RPMI8226 (cell line): Measurements from ENCODE around the gene NUDT3.
A peak's percentile ranks its signal among the peaks of the same experiment; 100 is the strongest.
"Not testable (repeated sequence)": the region's sequence is repeated elsewhere in the genome, so short reads cannot be mapped to it uniquely, and the experiment has no call there.

ENCODE experiments used
- DNase-seq: peaks from one replicate; pipeline ENCODE4 v3.0.0-alpha.2; 2015

Gene NUDT3

DNA sequence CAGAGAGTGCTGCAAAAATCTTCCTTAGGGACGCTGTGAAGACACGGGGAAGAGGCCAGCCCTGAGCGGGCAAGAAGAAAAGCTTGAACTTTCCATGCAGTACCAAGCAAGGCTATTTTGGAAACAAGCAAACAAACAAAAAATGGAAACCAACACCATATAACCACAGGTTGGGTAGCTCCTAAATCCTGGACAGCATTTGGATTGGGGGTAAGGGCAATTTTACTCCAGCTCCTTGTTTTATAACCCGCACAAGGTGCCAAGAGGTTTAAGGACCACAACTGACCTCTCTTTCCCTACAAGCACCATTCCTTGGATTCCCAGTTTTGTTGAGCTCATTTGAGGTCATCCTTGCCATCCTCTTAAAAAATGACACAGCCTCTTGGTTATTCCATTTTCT, 112.3 kb downstream of the NUDT3 start:
- no peak for DNase-seq

DNA sequence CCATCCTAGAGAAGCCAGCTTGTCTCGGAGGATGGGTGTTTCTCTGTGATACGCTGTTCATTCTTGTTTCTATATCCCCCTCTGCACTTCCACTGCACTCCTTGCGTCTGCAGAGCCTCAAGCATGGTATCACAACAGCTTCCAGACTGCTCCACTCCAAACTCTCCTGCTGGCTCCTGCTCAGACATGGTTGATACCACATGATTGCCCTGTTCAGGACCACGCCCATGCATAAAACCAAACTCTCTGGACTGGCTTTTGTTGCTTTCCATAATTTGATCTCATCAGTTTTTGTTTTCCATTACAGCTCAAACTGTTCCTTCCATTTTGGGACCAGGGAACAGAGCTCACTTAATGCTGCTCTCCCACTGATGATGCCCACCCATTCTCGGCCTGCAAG, 113.6 kb downstream of the NUDT3 start:
- no peak for DNase-seq

DNA sequence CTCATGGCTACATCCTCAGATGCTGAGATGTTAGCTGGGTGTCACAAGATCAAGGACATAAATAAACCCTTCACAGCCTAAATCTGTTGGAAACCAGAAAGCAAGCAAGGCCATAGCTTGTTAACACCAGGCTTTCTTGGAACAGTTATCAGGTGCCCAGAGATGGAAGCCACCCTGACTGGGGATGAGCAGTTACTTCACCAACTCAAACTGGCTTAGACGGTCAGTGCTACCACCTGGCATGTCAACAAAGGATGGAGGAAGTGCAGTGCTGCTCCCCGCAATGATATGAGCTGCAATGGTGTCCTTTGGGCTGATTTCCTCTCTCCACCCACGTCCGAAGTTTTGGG, 114.7 kb downstream of the NUDT3 start:
- no peak for DNase-seq

DNA sequence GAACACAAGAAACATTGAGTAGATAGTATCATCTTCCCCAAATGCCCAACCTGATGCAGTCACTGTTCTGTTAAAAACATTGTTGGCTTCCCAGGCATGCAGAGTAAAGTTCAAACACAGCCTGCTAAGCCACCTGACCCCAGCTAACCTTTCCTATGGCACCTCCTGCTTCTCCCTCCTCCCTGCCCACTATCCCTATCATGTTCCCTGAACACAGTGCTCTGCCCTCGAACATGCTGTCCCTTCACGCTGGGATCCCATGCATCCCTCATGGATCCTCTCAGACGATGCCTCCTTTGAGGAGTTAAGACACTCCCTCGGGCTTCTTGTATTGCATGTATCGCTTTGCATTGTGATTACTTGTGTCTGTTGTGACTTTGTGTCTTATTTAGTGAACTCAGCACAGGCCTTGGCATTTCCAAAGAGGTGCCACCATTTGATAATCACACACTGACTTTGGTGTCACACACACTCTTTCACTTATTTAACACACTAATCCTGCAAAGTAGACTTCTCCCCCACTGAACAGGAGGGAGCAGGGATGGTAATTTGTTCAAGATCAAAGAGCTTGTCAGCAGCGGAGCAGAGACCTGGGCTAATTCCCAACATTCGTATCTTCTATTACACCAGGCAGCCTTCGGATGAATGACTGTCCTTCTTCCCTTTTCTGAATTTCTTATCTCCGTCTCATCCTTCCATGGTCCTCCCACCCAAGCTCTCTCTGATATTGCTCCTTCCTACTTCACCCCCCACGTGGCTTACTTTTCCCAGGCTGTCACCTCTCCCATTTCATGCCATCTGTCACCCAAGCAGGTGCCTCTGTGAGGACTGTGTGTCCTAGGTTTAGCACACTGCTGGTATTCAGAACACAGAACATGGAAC, 115.3 kb downstream of the NUDT3 start:
- no peak for DNase-seq

DNA sequence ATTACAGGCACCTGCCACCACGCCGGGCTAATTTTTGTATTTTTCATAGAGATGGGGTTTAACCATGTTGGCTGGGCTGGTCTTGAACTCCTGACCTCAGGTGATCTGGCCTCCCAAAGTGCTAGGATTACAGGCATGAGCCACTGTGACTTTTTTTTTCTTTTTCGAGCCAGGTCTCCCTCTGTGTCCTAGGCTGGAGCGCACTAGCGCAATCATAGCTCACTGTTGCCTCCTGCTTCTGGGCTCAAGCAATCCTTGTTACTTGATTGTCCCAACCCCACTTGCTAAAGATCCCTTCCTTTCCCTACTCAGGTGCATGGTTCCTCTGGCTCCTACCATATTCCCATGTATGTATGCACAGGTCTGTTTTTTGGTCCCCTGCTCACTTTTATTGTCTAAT, 116.3 kb downstream of the NUDT3 start:
- DNase-seq: no peak

DNA sequence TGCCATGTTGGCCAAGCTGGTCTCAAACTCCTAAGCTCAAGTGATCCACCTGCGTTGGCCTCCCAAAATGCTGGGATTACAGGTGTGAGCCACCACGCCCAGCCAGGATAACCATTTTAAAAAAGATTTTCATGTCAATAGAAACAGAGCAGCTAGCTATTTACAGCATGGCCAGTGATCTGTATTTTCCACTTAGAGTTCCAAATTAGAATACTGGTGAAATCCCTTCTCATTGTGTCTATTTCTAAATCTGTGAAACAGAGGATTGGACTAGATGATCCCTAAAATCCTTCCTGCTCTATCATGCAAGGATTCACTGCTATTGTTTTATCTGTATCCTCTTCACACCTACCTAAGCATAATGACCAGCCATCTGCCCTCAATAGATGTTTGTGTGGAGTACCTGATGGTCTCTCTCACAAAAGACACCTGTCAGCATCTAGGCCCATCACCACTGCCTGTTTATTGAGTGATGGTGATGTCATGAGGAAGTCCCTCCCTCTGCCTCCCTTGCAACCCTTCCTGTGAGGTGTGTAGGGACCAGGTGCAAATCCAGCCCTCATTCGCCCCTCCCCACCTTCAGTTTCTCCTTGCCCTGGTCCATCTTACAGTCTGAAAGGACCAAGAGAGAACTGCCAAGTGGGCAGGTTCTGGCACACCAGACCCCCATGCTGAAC, 117.2 kb downstream of the NUDT3 start:
- peak; percentile 31 for DNase-seq

DNA sequence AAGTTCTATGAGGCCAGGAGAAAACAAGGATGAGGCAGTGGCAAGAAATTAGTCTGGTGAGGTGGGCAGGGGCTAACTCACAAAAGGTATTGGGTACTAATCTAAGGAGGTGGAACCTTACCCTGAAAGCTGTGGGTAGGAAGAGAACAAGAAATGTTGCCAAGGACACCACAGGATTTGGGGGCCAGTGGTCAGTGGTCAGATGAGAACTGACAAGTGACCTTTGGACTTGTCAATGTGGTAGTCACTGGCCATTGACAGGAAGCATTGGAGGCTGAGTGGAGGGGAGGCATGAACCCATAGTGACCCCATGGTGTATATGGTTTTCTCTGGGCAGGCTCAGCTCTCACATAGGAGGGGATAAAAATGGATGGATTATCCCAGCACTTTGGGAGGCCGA, 118.3 kb downstream of the NUDT3 start:
- DNase-seq: no peak

DNA sequence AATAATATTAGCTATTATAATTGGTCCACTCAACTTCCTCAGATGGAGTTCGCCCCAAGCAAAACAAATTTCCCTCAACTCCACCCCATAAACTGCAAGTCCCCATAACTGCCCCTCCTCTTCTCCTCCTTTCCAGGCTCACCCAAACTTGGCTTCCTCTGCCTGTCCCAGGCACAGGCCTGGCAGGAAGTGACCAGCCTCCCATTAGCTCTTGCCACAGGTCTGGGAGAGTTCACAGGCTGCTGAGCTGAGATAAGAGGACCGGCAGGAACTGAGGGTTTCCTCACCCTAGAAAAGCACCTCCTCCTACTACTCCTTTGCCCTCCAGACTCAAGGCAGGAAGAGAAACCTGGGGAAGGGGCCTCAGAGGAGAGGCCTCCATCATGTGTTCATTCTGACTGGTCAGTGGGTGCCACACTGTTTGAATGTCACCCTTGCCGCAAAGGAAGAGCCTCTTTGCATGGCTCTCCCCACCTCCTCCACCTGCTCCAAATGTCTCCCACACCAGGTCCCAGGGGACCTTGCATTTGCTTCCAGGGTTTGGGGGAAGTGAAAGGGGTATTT, 119.1 kb downstream of the NUDT3 start:
- no peak for DNase-seq

DNA sequence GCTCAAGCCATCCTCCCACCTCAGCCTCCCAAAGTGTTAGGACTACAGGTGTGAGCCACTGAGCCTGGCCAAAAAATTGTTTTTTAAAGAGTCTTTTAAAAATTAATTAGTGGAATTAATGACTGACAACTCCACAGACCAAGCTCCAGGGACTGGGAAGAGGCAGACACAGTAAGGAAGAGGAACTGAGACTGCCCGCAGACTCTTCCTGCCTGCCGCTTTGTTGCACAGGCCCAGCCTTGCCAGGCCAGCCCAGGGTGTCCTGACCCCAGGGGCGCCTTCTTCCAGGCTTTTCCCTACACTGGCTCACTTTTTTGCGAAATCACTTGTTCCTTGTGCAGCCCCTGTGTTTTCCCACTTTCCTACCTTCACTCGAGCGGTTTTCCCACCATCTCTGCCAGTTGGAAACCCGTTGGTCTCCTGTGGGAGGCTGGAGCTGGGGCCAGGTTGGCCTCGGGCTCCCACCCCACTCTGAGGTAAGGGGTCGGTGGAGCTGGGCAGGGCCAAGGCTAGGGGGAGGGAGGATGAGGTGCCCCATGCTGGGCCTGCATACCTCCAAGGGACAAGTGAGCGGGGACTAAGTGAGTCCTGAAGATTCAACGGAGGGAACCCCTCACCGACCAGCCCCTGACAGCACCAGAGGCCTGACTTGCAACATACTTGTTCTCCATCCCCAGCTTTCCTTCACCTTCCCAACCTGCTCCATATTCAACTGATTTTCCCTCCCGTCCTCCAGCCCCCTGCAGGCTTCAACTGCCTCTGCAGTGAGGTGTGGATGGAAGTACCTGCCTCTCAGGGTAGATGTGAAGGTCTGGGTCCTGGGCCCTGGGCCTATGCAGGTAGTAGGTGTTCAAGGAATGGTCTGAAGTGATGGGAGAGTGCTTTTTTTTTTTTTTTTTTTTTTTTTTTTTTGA, 120.2 kb downstream of the NUDT3 start:
- peak; percentile 31 for DNase-seq

DNA sequence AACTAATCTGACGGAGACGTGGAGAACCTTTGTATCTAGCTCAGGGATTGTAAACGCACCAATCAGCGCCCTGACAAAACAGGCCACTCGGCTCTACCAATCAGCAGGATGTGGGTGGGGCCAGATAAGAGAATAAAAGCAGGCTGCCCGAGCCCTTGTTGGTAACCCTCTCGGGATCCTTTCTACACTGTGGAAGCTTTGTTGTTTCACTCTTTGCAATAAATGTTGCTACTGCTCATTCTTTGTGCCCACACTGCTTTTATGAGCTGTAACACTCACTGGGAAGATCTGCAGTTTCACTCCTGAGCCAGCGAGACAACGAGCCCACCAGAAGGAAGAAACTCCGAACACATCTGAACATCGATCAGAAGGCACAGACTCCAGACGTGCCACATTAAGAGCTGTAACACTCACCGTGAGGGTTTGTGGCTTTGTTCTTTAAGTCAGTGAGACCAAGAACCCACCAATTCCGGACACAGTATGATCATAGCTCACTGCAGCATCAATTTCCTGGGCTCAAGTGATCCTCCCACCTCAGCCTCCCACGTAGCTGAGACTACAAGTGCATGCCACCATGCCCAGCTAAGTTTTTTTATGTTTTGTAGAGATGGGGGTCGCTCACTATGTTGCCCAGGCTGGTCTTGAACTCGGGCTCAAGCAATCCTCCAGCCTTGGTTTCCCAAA, 122.7 kb downstream of the NUDT3 start:
- not testable (repeated sequence) for DNase-seq

DNA sequence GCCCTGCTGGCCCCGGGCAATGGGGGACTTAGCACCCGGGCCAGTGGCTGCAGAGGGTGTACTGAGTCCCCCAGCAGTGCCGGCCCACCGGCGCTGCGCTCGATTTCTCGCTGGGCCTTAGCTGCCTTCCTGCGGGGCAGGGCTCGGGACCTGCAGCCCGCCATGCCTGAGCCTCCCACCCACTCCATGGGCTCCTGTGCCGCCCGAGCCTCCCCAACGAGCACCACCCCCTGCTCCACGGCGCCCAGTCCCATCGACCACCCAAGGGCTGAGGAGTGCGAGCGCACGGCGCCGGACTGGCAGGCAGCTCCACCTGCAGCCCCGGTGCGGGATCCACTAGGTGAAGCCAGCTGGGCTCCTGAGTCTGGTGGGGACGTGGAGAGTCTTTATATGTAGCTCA, 123.3 kb downstream of the NUDT3 start:
- DNase-seq: not testable (repeated sequence)

DNA sequence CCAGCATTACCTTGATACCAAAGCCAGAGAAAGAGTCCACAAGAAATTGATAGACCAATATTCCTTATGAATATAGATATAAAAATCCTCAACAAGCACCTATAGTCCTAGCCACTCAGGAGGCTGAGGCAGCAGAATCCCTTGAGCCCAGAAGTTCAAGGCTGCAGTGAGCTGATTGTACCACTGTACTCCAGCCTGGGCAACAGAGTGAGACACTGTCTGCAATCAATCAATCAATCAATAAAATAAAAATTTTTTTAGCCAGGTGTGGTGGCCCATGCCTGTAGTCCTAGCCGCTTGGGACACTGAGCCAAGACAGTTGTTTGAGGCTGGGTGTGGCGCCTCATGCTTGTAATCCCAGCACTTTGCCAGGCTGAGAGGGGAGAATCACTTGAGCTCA, 124.7 kb downstream of the NUDT3 start:
- DNase-seq: no peak

DNA sequence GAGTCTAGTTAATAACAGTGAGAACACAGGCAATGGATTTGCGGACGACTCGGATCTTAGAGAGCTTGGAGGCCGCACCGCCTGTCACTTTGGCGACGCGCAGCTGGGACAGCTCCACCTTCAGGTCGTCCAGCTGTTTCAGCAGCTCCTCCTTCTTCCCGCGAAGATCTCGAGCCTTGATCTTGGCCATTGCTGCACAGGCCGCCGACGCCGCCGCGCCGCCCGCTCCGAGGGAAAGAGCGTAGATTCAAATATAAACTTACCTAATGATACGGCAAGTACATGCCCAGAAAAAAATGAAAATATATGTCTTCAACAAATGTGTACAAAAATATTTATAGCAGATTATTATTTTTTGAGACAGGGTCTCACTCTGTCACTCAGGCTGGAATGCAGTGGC, 129.0 kb downstream of the NUDT3 start:
- not testable (repeated sequence) for DNase-seq

DNA sequence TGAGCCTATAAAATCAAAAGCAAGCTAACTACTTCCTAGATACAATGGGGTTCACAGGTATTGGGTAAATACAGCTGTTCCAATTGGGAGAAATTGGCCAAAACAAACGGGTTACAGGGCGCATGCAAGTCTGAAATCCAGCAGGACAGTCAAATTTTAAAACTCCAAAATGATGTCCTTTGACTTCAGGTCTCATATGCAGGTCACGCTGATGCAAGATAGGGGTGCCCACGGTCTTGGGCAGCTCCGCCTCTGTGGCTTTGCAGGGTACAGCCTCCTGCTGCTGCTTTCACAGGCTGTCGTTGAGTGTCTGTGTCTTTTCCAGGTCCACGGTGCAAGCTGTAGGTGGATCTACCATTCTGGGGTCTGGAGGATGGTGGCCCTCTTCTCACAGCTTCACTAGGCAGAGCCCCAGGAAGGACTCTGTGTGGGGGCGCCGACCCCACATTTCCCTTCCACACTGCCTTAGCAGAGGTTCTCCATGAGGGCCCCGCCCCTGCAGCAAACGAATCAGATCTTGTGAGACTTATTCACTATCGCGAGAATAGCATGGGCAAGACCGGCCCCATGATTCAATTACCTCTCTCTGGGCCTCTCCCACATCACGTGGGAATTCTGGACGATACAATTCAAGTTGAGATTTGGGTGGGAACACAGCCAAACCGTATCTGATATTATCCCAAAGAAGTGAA, 131.7 kb downstream of the NUDT3 start:
- DNase-seq: no peak

DNA sequence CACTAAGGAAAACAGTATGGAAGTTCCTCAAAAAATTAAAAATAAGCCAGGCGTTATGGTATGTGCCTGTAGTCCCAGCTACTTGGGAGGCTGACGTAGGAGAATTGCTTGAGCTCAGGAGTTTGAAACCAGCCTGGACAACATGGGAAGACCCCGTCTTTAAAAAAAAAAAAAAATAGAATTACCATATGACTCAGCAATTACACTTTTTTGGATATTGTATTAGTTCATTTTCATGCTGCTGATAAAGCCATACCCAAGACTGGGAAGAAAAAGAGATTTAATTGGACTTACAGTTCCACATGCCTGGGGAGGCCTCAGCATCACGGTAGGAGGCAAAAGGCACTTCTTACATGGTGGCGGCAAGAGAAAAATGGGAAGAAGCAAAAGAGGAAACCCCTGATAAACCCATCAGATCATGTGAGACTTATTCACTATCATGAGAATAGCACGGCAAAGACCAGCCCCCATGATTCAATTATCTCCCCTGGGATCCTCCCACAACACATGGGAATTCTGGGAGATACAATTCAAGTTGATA, 132.9 kb downstream of the NUDT3 start:
- DNase-seq: no peak

DNA sequence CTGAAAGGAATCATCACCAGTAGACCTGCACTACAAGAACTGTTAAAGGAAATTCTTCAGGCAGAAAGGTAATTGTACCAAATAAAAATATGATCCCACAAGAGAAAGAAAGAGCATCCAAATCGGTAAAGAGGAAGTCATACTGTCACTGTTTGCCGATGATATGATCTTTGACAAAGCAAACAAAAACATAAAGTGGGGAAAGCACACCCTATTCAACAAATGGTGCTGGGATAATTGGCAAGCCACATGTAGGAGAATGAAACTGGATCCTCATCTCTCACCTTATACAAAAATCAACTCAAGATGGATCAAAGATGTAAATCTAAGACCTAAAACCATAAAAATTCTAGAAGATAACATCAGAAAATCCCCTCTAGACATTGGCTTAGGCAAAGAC, 140.1 kb downstream of the NUDT3 start:
- DNase-seq: not testable (repeated sequence)

DNA sequence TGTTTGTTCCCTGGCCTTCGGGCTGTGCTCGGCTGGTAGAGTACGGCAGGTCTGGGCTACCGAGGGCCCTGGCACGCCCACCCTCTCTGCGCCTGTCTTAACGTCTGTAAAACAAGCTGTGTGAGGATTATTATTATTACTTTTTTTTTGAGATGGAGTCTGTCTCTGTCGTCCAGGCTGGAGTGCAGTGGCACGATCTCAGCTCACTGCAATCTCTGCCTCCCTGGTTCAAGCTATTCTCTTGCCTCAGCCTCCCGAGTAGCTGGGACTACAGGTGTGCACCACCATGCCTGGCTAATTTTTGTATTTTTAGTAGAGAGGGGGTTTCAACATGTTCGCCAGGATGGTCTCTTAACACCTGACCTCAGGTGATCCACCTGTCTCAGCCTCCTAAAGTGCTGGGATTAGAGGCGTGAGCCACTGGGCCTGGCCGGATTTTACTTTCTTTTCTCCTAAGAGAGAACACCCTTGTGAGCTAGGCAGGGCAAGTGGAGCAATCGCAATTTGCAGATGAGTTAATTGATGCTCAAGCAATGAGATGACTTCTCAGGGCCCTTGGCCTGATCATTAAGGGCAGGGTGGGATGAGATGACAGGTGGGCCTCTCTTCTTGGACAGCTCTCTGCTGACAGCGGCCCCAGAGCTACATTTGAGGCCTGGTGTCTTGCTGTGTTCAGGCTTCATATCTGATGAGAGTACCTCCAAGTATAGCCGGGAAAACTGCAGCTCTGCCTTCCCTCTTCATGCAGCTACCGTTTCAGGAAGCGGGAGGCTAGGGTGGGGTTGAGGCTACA, 142.8 kb downstream of the NUDT3 start:
- no peak for DNase-seq

DNA sequence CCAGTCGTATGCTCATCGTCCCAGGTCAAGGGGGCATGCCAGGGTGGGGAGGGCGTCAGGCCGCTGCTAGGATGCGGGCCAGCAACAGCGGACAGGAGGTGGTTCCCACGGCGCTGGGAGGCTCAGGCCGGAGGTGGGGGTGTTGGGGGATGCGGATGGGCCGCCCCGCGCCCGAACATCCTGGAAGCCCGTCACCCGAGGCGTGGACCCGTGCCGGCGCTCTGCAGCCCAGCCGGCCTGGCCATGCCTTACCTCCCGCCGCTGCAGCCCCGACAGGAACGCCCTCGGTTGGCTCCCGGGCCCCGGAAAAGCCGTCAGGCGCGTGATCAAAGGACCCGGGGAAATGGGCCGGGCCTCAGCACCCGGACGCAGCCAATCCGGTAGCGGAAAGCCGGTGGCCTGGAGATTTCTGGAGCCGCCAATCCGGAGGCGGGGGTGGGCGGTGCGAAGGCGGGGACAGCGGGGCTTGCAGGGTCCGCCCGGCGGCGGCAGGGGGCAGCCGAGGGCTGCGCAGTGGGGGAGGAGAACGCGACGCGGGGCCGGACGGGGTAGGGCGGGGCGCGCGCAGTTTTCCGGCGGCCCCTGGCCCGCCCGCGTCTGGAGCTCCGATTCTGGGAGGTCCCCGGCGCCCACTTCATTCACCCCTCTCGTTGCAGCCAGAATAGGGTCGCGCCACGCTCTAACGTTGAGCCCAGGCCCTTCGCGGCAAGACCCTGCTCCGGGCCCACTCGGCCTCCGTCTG, 143.6 kb downstream of the NUDT3 start, which contains the start of gene SMIM29:
TSS of gene SMIM29 (minus strand) at position 280 of the 742 bp plus-strand sequence. CDS start 1,215 bp downstream, outside the sequence.
- DNase-seq: peak; percentile 95

DNA sequence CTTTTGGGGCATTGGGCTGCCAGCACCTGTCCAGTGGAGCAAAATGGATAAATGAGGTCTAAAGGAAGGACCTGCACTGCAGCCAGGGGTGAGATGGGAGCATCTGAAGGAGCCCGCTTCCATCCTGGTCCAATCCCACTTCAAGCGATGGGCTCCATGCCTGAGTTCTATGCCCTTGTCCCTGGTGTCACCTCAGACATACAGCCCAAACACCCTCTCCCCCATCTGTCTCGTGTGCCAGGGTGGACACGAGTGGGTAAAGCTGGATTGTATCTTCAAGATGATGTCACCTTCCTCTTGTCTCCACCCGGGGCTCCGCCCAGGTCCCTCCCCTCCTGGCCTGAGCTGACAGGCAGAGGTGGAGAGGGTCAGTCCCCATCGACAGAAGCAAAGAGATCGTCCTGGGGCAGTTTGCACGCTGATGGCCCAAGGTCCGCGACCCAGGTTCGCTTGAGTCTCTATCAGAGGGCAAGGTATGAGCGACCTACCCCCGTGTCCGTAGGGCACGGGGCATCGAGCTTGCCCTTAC, 144.2 kb downstream of the NUDT3 start:
- peak; percentile 59 for DNase-seq
